ENCODE results near the gene BRS3.

GRCh38 chrX:136480383-136480782, 7.4 kb upstream of the BRS3 start:
- TF ChIP-seq CTCF (conservative IDR thresholded peaks at IDR 0.05; ENCODE audit: low read depth, low read length) (no peak), EZH2phosphoT487 (IDR thresholded peaks at IDR 0.05; ENCODE audit: borderline replicate concordance, low read length) (no peak), EZH2 (IDR thresholded peaks at IDR 0.05; ENCODE audit: low read length, unreplicated experiment) (no peak)

All from PC-3 (cell line).